Endothelial cell of umbilical vein (primary cell): ENCODE results near the gene PSMD5.

Experiments
- CTCF ChIP-seq, 2 donors: IDR thresholded peaks; 1 replicate in 1 of 2; 2 replicates in 1 of 2; pipeline ENCODE4 v1.5.1; 2011; ENCODE audit warnings: low read length in 2 of 2, mild to moderate bottlenecking in 2 of 2, moderate library complexity in 2 of 2, control low read depth in 1 of 2, inconsistent platforms in 1 of 2, low read depth in 1 of 2; ENCODE audit not compliant: insufficient read depth in 1 of 2; ENCODE audit errors: extremely low read depth in 1 of 2
- EZH2 ChIP-seq: IDR thresholded peaks from 2 replicates; pipeline ENCODE4 v1.6.1; 2012; ENCODE audit warnings: borderline replicate concordance, low read depth, mild to moderate bottlenecking, moderate library complexity, low read length, inconsistent platforms; ENCODE audit not compliant: severe bottlenecking
- GATA2 ChIP-seq: IDR thresholded peaks from 2 replicates; pipeline ENCODE4 v1.7.0; 2011; ENCODE audit warnings: low read depth, mild to moderate bottlenecking, moderate library complexity, mixed read lengths, low read length; ENCODE audit not compliant: insufficient read length, insufficient read depth
- MAX ChIP-seq: IDR thresholded peaks from 2 replicates; pipeline ENCODE4 v1.6.1; 2011; ENCODE audit not compliant: insufficient read depth, insufficient read length
- MYC ChIP-seq: IDR thresholded peaks from one replicate; pipeline ENCODE4 v1.6.1; 2011; ENCODE audit warnings: mild to moderate bottlenecking, low read depth, low read length
- POLR2A ChIP-seq: IDR thresholded peaks from 2 replicates; pipeline ENCODE4 v1.6.1; 2012; ENCODE audit warnings: low read depth, mild to moderate bottlenecking, control low read depth, low read length
- POLR2AphosphoS5 ChIP-seq: IDR thresholded peaks from 2 replicates; pipeline ENCODE4 v1.6.1; 2012; ENCODE audit warnings: low read depth, mild to moderate bottlenecking, control low read depth, low read length, moderate library complexity; ENCODE audit not compliant: insufficient read depth

GRCh38 chr9:120868339-120868675 lies 25.6 kb upstream of the PSMD5 start:
- no peak for TF ChIP-seq CTCF (IDR thresholded peaks at IDR 0.05; ENCODE audit: extremely low read depth in 1 of 2, insufficient read depth in 1 of 2, low read depth in 1 of 2, low read length in 2 of 2)
- TF ChIP-seq POLR2A, result no peak
- no peak for TF ChIP-seq MAX
- no peak for TF ChIP-seq EZH2
- TF ChIP-seq POLR2AphosphoS5, result no peak
- TF ChIP-seq GATA2, result no peak
- TF ChIP-seq MYC, result no peak
